Measurements from ENCODE around the gene ACSM3.

ACSM3 gene

GRCh38 chr16:20846551-20846950, 82.7 kb downstream of the ACSM3 start:
- DNase-seq (ENCODE audit: low read depth): no peak
- H3K4me3 ChIP-seq (ENCODE audit: control insufficient read depth, low read depth, low read length): no peak overlapping the region
- TF ChIP-seq CTCF (conservative IDR thresholded peaks at IDR 0.05; ENCODE audit: control insufficient read depth, insufficient read depth, low read depth, low read length): no peak
